Kidney tubule cell (primary cell): ENCODE data around the gene LBX1.
"Not testable (repeated sequence)": the region's sequence is repeated elsewhere in the genome, so short reads cannot be mapped to it uniquely, and the experiment has no call there.

Source experiments
- DNase-seq: peaks from one replicate; pipeline ENCODE4 v3.0.0-alpha.2; 2018; ENCODE audit warnings: low spot score

LBX1 gene

DNA sequence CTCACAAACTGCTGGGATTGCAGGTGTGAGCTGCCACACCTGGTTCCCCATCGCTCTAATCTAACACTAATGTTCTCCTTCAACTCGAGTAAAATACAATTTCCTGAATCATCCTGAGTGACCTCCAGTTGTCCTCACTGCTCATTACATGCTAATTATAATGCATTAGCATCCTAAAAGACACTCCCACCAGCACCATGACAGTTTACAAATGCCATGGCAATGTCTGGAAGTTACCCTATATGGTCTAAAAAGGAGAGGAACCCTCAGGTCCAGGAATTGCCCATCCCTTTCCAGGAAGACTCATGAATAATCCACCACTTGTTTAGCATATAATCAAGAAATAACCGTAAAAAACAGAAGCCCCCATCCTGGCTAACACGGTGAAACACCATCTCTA is 26.6 kb downstream of the LBX1 start:
- DNase-seq, result not testable (repeated sequence)

- not testable (repeated sequence) for DNase-seq
Measured at GRCh38 chr10:101198326-101198977, 30.8 kb downstream of the LBX1 start.

GRCh38 chr10:101195921-101196320 is 33.3 kb downstream of the LBX1 start:
- no peak for DNase-seq

DNA sequence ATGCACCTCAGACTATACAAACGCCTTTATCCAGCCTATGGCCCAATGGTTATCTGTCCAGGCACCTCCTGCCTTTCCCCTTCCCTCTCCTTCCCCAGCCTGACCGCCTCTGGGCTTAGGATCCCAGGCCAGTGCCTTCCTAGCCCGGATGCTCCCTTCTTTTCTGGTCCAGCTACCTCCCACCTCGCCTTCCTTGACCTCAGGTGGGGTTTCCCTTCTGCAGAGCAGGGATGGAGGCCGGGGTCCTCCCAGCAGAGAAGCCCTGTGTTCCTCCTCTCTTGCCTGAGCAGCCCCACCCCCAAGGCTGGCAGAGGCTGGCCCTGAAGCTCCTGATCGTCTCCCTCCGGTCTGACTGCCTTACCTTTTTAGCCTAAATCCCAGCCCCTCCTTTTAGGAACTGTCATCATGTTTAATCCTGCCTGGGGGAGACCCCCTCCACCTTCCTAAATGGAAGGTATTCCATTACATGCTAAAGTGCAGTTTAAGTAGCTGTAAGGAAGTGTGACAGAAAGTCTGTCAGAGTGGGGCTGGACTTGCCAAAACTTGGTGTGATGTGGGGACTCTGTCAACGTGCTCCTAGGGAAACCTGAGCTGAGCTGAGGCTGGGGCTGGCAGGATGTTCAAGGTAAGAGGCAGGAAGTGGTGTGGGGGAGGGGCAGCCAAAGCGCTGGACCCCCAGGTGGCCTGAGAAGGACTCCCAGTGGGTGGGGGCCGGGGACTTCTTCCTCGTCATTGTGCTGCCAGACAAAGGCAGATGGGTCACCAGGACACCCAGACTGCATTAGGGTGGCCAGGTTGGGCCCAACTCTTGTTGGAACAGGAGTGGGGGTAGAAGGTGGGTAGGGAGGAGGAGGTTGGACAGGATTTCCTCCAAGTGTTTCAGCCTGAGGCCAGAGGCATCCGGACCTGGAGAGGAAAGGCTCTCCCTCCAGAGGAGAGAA is 39.5 kb downstream of the LBX1 start:
- no peak for DNase-seq

DNA sequence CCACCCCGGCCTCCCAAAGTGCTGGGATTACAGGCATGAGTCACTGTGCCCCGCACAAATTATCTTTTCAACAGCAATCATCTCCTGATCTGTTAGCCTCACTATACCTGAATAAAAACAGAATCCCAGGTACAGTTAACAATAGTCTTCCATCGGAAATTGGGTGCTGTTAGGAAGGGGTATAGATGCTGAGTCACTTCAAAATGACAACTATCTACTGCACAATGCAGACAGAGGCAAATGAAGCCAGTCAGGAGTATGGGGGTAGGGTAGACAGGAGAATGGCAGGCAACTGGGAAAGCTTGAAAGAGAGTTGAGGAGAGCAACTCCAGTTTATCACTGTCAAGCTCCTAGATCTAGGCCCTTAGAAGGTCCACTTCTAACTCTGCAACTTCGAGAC is 40.3 kb downstream of the LBX1 start:
- DNase-seq, result no peak

DNA sequence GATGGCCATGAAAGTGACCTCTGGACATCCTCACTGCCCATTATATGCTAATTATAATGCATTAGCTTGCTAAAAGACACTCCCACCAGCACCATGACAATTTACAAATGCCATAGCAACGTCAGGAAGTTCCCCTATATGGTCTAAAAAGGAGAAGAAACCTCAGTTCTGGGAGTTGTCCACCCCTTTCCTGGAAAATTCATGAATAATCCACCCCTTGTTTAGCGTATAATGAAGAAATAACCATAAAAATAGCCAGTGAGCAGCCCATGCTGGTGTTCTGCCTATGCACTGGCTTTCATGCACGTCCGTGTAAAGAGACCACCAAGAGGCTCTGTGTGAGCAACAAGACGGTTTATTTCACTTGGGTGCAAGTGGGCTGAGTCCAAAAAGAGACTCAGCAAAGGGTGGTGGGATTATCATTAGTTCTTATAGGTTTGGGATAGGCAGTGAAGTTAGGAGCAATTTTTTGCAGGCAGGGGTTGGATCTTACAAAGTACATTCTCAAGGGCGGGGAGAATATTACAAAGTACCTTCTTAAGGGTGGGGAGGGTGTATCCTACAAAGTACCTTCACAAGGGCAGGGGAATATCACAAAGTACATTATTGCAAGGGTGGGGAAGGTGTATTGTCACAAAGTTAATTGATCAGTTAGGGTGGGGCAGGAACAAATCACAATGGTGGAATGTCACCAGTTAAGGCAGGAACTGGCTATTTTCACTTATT is 45.6 kb downstream of the LBX1 start:
- DNase-seq, result no peak

DNA sequence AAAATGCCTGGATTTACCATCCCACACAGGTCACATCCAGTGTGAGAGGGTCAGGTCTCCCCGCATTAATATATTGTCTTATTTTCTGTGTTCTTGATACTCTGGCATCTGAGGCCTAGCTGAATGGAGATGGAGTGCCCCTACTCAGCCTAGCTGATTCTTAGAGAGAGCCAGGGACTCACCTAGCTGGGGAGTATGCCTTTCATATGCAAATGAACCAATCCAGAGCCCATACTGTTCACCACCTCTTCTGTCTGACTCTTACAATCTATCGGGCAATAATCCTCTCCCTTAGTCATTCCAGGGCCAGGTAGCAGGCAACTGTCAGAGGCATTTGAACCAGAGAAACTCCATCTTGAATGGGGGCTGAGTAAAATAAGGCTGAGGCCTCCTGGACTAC is 46.3 kb downstream of the LBX1 start:
- DNase-seq, result no peak
